Measurements from ENCODE around the gene PGLYRP3.
"Not testable (repeated sequence)": the region's sequence is repeated elsewhere in the genome, so short reads cannot be mapped to it uniquely, and the experiment has no call there.

The PGLYRP3 gene

GRCh38 chr1:153348511-153349362 is 36.0 kb upstream of the PGLYRP3 start, which contains the start of gene PGLYRP4:
Gene PGLYRP4, minus strand, starts transcription at chr1:153348841. Its CDS starts 909 bp downstream, at chr1:153347932.
- DNase-seq, result no peak

GRCh38 chr1:153347856-153348255 is 35.1 kb upstream of the PGLYRP3 start:
- DNase-seq, result no peak

- not testable (repeated sequence) for DNase-seq
These were observed 34.3 kb upstream of the PGLYRP3 start for GRCh38 chr1:153347049-153347448.

- DNase-seq, result no peak
These were observed 33.4 kb upstream of the PGLYRP3 start for GRCh38 chr1:153346077-153346723.

GRCh38 chr1:153345187-153346076 is 32.7 kb upstream of the PGLYRP3 start:
- DNase-seq, result no peak

- no peak for DNase-seq
These were observed 31.9 kb upstream of the PGLYRP3 start for GRCh38 chr1:153344718-153345025.

- DNase-seq, result no peak
These were observed 31.3 kb upstream of the PGLYRP3 start for GRCh38 chr1:153343811-153344717.

- DNase-seq, result no peak
These were observed 30.4 kb upstream of the PGLYRP3 start for GRCh38 chr1:153343040-153343681.

GRCh38 chr1:153342178-153342577 is 29.4 kb upstream of the PGLYRP3 start:
- DNase-seq, result no peak

- DNase-seq, result no peak
These were observed 28.7 kb upstream of the PGLYRP3 start for GRCh38 chr1:153341431-153341934.

GRCh38 chr1:153340356-153340755 is 27.6 kb upstream of the PGLYRP3 start:
- no peak for DNase-seq

GRCh38 chr1:153339802-153340201 is 27.1 kb upstream of the PGLYRP3 start:
- DNase-seq, result no peak

- no peak for DNase-seq
These were observed 25.5 kb upstream of the PGLYRP3 start for GRCh38 chr1:153337980-153338853.

- DNase-seq, result no peak
These were observed 23.9 kb upstream of the PGLYRP3 start for GRCh38 chr1:153336650-153337049.

- DNase-seq, result no peak
These were observed 21.1 kb upstream of the PGLYRP3 start for GRCh38 chr1:153333902-153334301.

- no peak for DNase-seq
These were observed 12.2 kb upstream of the PGLYRP3 start for GRCh38 chr1:153324912-153325311.

GRCh38 chr1:153322568-153322967 is 9.8 kb upstream of the PGLYRP3 start:
- DNase-seq, result no peak

GRCh38 chr1:153318145-153318544 is 5.4 kb upstream of the PGLYRP3 start:
- DNase-seq, result not testable (repeated sequence)

GRCh38 chr1:153316013-153316412 is 3.3 kb upstream of the PGLYRP3 start:
- not testable (repeated sequence) for DNase-seq

- DNase-seq, result not testable (repeated sequence)
These were observed 1.6 kb upstream of the PGLYRP3 start for GRCh38 chr1:153314388-153314787.
